GM21619 (cell line): ENCODE results near the gene COBLL1.

Experiments used
- ATAC-seq: cut with Tn5 transposase; IDR thresholded peaks from one replicate; pipeline ENCODE4 v1.9.1; 2021; ENCODE audit not compliant: unreplicated experiment

COBLL1 gene

GRCh38 chr2:164693390-164693789 lies 148.2 kb downstream of the COBLL1 start:
- no peak for ATAC-seq

- ATAC-seq: no peak
These were observed 148.7 kb downstream of the COBLL1 start for GRCh38 chr2:164692958-164693357.

GRCh38 chr2:164692114-164692513 lies 149.5 kb downstream of the COBLL1 start:
- no peak for ATAC-seq

- ATAC-seq: no peak
These were observed 150.2 kb downstream of the COBLL1 start for GRCh38 chr2:164691346-164691887.

GRCh38 chr2:164690361-164690760 lies 151.3 kb downstream of the COBLL1 start:
- ATAC-seq: no peak

- no peak for ATAC-seq
These were observed 152.7 kb downstream of the COBLL1 start for GRCh38 chr2:164688896-164689419.

GRCh38 chr2:164681009-164681408 lies 160.6 kb downstream of the COBLL1 start:
- no peak for ATAC-seq

- ATAC-seq: no peak
These were observed 162.9 kb downstream of the COBLL1 start for GRCh38 chr2:164678631-164679149.

- ATAC-seq: no peak
These were observed 163.9 kb downstream of the COBLL1 start for GRCh38 chr2:164677733-164678132.

- no peak for ATAC-seq
These were observed 164.4 kb downstream of the COBLL1 start for GRCh38 chr2:164677271-164677670.

- ATAC-seq: no peak
These were observed 165.9 kb downstream of the COBLL1 start for GRCh38 chr2:164675687-164676086.

GRCh38 chr2:164675027-164675426 lies 166.6 kb downstream of the COBLL1 start:
- ATAC-seq: no peak

- no peak for ATAC-seq
These were observed 169.8 kb downstream of the COBLL1 start for GRCh38 chr2:164671664-164672396.

GRCh38 chr2:164669291-164669690 lies 172.3 kb downstream of the COBLL1 start:
- ATAC-seq: no peak

- no peak for ATAC-seq
These were observed 174.1 kb downstream of the COBLL1 start for GRCh38 chr2:164667566-164667965.

GRCh38 chr2:164664070-164664469 lies 177.6 kb downstream of the COBLL1 start:
- ATAC-seq: no peak

- ATAC-seq: no peak
These were observed 178.6 kb downstream of the COBLL1 start for GRCh38 chr2:164662868-164663631.

- ATAC-seq: no peak
These were observed 179.6 kb downstream of the COBLL1 start for GRCh38 chr2:164662066-164662465.

- ATAC-seq: no peak
These were observed 180.3 kb downstream of the COBLL1 start for GRCh38 chr2:164661349-164661748.

GRCh38 chr2:164657129-164657528 lies 184.5 kb downstream of the COBLL1 start:
- ATAC-seq: no peak

- no peak for ATAC-seq
These were observed 185.9 kb downstream of the COBLL1 start for GRCh38 chr2:164655750-164656149.

GRCh38 chr2:164655336-164655735 lies 186.3 kb downstream of the COBLL1 start:
- ATAC-seq: no peak
